Left lung (tissue), 10 donors: ENCODE data around the gene SHISA8. TPM values are rescaled to one million over a fixed set of nuclear protein-coding genes. Genes with fewer than 3 reads are reported as not detected.

Source experiments
- ATAC-seq: fragments of 200-7000 bp; cut with Tn5 transposase; one replicate; pipeline ENCODE4 v1.9.1; 2020; ENCODE audit warnings: moderate library complexity
- DNase-seq, 4 donors: peaks; one replicate each; pipeline ENCODE4 v3.0.0-alpha.2; 2013 to 2020
- H3K27ac ChIP-seq, 2 donors: fragments of 200-600 bp; sonication (generic) in 1 of 2; one replicate each; pipeline versions ENCODE4 v1.5.0 to v1.8.0; 2020 to 2021
- H3K27me3 ChIP-seq, 2 donors: fragments of 200-600 bp; sonication (generic) in 1 of 2; one replicate each; pipeline versions ENCODE4 v1.5.0 to v1.8.0; 2020 to 2021
- H3K36me3 ChIP-seq, 2 donors: fragments of 200-600 bp; sonication (generic) in 1 of 2; one replicate each; pipeline versions ENCODE4 v1.5.0 to v1.8.0; 2020 to 2021
- H3K4me1 ChIP-seq, 2 donors: fragments of 200-600 bp; one replicate each; pipeline ENCODE4 v1.8.0; 2021
- H3K4me3 ChIP-seq, 2 donors: fragments of 200-600 bp; sonication (generic) in 1 of 2; one replicate each; pipeline versions ENCODE4 v1.5.0 to v1.8.0; 2020 to 2021; ENCODE audit warnings: mild to moderate bottlenecking in 1 of 2
- H3K9me3 ChIP-seq, 2 donors: fragments of 200-600 bp; sonication (generic) in 1 of 2; one replicate each; pipeline versions ENCODE4 v1.5.0 to v1.8.0; 2020 to 2021
- intact Hi-C, 2 donors: fragments of 100-400 bp; cut with DNase I; formaldehyde crosslinking; loops; one replicate each; pipeline versions ENCODE4 v1.11.2 to v1.14.2; 2022
- polyA plus RNA-seq, 6 donors: library from polyadenylated mRNA; unstranded; fragments of 120-200 nt; gene quantifications; one replicate each; pipeline ENCODE4 v1.2.1, GENCODE V29; 2013; ENCODE audit not compliant: insufficient read length in 6 of 6
- total RNA-seq, 2 donors: library from RNA; stranded (reverse); fragmentation: NEBNext Ultra II Directional; extraction: Animal tissue kit (Norgen Biotek cat#: 25700); gene quantifications; one replicate each; pipeline ENCODE4 v1.2.1, GENCODE V29; 2021
- TF ChIP-seq, protein P1 (sequence below), 2 donors: fragments of 200-600 bp; sonication (generic) in 1 of 2; IDR thresholded peaks; one replicate each; pipeline versions ENCODE4 v1.5.0 to v1.8.0; 2021; ENCODE audit warnings: antibody characterized with exemption in 2 of 2
- donor health status: DM: no; HTN: yes; CAD: no.
- donor health status: DM: no; HTN: no; CAD: no.

Gene SHISA8
- total and polyA plus RNA-seq, 8 donors: 0.11 to 0.24 TPM; not detected in 6

DNA sequence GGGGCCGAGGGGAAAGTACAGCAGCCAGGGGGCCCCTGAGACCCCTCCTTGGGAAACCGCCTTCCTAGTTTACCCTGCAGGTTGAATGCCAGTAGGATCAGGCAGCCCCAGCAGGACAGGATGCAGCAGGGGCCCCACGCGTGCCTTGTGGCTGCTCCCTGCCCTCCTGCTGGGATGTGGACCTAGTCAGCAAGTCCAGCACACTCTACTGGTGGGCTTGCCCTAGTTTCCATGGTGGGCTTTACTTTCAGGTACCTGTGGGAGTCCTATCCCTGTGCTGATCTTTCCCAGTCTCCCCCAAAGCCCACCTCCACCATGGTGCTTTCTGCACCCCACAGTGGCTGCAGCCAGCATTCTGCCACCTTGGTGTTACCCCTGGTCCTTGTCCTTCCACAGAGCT is 22.2 kb downstream of the SHISA8 start:
- TF ChIP-seq, protein P1, sequence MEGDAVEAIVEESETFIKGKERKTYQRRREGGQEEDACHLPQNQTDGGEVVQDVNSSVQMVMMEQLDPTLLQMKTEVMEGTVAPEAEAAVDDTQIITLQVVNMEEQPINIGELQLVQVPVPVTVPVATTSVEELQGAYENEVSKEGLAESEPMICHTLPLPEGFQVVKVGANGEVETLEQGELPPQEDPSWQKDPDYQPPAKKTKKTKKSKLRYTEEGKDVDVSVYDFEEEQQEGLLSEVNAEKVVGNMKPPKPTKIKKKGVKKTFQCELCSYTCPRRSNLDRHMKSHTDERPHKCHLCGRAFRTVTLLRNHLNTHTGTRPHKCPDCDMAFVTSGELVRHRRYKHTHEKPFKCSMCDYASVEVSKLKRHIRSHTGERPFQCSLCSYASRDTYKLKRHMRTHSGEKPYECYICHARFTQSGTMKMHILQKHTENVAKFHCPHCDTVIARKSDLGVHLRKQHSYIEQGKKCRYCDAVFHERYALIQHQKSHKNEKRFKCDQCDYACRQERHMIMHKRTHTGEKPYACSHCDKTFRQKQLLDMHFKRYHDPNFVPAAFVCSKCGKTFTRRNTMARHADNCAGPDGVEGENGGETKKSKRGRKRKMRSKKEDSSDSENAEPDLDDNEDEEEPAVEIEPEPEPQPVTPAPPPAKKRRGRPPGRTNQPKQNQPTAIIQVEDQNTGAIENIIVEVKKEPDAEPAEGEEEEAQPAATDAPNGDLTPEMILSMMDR (IDR thresholded peaks at IDR 0.05): no peak
- peaks cover 0 to 99% of the 10 kb centered on the region in 2 donors for H3K36me3 ChIP-seq
- no peaks in the 10 kb centered on the region for H3K9me3 ChIP-seq
- ATAC-seq: no peak
- H3K27me3 ChIP-seq: no peaks in the 10 kb centered on the region
- DNase-seq: no peak
- H3K4me3 ChIP-seq: no peak overlapping the region
- intact Hi-C loops: no loop called here
- no peak overlapping the region for H3K27ac ChIP-seq
- H3K4me1 ChIP-seq: no peaks in the 10 kb centered on the region

DNA sequence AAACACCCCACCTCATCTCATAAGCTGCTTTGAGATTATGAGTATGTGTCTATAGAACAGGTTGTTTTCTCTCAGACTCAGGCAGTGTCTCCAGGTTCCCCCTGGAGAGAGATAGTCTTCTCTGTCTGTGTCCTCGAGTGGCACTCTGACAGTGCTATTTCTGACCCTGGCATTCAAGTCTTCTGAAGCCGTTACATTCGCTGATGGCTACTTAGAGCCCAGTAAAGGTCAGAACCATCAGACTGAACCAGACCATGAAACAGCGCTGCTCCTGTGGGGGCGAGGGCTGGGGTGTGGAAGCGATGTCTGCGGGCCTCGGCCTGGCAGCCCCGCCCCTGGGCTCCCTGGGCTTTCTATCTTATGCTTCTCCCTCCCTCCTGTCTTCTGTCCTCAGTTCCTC is 23.5 kb downstream of the SHISA8 start:
- intact Hi-C loops: no loop called here
- Histone ChIP-seq H3K36me3 (peaks cover 0 to 99% of the 10 kb centered on the region in 2 donors), H3K9me3 (no peaks in the 10 kb centered on the region), H3K4me3 (no peak overlapping the region), H3K4me1 (no peaks in the 10 kb centered on the region), H3K27ac (no peak overlapping the region), H3K27me3 (no peaks in the 10 kb centered on the region)
- TF ChIP-seq, protein P1 (IDR thresholded peaks at IDR 0.05): no peak
- DNase-seq (no peak), ATAC-seq (no peak)

GRCh38 chr22:41888627-41889200 is 26.2 kb downstream of the SHISA8 start:
- Histone ChIP-seq H3K36me3 (peaks cover 8 to 99% of the 10 kb centered on the region in 2 donors), H3K4me1 (no peaks in the 10 kb centered on the region), H3K27ac (no peak overlapping the region), H3K9me3 (no peaks in the 10 kb centered on the region), H3K4me3 (no peak overlapping the region), H3K27me3 (no peaks in the 10 kb centered on the region)
- ATAC-seq: no peak
- DNase-seq: no peak
- TF ChIP-seq, protein P1 (IDR thresholded peaks at IDR 0.05): no peak
- intact Hi-C loops: no loop called here

- no peaks in the 10 kb centered on the region for H3K4me1 ChIP-seq
Measured at GRCh38 chr22:41885516-41885915, 29.4 kb downstream of the SHISA8 start.

GRCh38 chr22:41885116-41885515 is 29.8 kb downstream of the SHISA8 start:
- Histone ChIP-seq H3K9me3 (no peaks in the 10 kb centered on the region), H3K27ac (no peak overlapping the region), H3K36me3 (peaks cover 8 to 100% of the 10 kb centered on the region in 2 donors), H3K4me3 (no peak overlapping the region), H3K4me1 (no peaks in the 10 kb centered on the region), H3K27me3 (no peaks in the 10 kb centered on the region)
- no peak for ATAC-seq
- TF ChIP-seq, protein P1 (IDR thresholded peaks at IDR 0.05): no peak
- intact Hi-C loops: no loop called here
- no peak for DNase-seq

More at GRCh38 chr22:41885516-41885915, 29.4 kb downstream of the SHISA8 start:
- Histone ChIP-seq H3K4me3 (no peak overlapping the region), H3K27me3 (no peaks in the 10 kb centered on the region), H3K36me3 (peaks cover 8 to 100% of the 10 kb centered on the region in 2 donors), H3K27ac (no peak overlapping the region), H3K9me3 (no peaks in the 10 kb centered on the region)
- intact Hi-C loops: no loop called here
- ATAC-seq (no peak), DNase-seq (no peak)
- TF ChIP-seq, protein P1 (IDR thresholded peaks at IDR 0.05): no peak
